ENCODE measurements around the gene PAXIP1.
"Not testable (repeated sequence)": the region's sequence is repeated elsewhere in the genome, so short reads cannot be mapped to it uniquely, and the experiment has no call there.

PAXIP1 gene

GRCh38 chr7:155003092-155003375 is at the start of gene PAXIP1:
Gene PAXIP1, minus strand, starts transcription at chr7:155003124. Its CDS starts 195 bp downstream, at chr7:155002929.
- no peak for DNase-seq

- DNase-seq, result no peak
Measured at GRCh38 chr7:155051355-155051754, 48.4 kb upstream of the PAXIP1 start.

- no peak for DNase-seq
Measured at GRCh38 chr7:155048006-155048405, 45.1 kb upstream of the PAXIP1 start.

GRCh38 chr7:155043756-155044155 is 40.8 kb upstream of the PAXIP1 start:
- DNase-seq, result no peak

GRCh38 chr7:155038335-155038734 is 35.4 kb upstream of the PAXIP1 start:
- DNase-seq, result no peak

GRCh38 chr7:155034495-155034894 is 31.6 kb upstream of the PAXIP1 start:
- not testable (repeated sequence) for DNase-seq

- DNase-seq, result no peak
Measured at GRCh38 chr7:155032978-155033377, 30.1 kb upstream of the PAXIP1 start.

GRCh38 chr7:155027879-155028278 is 25.0 kb upstream of the PAXIP1 start:
- no peak for DNase-seq

GRCh38 chr7:155021699-155022145 is 18.8 kb upstream of the PAXIP1 start:
- DNase-seq, result no peak

GRCh38 chr7:155020996-155021395 is 18.1 kb upstream of the PAXIP1 start:
- DNase-seq, result no peak

- no peak for DNase-seq
Measured at GRCh38 chr7:155017834-155018233, 14.9 kb upstream of the PAXIP1 start.

- no peak for DNase-seq
Measured at GRCh38 chr7:155011086-155011485, 8.2 kb upstream of the PAXIP1 start.

GRCh38 chr7:155009570-155010157 is 6.7 kb upstream of the PAXIP1 start:
- no peak for DNase-seq

GRCh38 chr7:155007947-155008346 is 5.0 kb upstream of the PAXIP1 start:
- DNase-seq, result no peak

- peak; percentile 28 for DNase-seq
Measured at GRCh38 chr7:155003376-155004214, 671 bp upstream of the PAXIP1 start.

GRCh38 chr7:155002411-155003091 is 373 bp downstream of the PAXIP1 start:
- no peak for DNase-seq

GRCh38 chr7:155001756-155002410 is 1.0 kb downstream of the PAXIP1 start:
- no peak for DNase-seq

GRCh38 chr7:155000795-155001194 is 2.1 kb downstream of the PAXIP1 start:
- no peak for DNase-seq

- DNase-seq, result no peak
Measured at GRCh38 chr7:154998481-154998880, 4.4 kb downstream of the PAXIP1 start.

GRCh38 chr7:154997840-154998370 is 5.0 kb downstream of the PAXIP1 start:
- no peak for DNase-seq

- DNase-seq, result no peak
Measured at GRCh38 chr7:154996756-154997155, 6.2 kb downstream of the PAXIP1 start.

GRCh38 chr7:154996101-154996500 is 6.8 kb downstream of the PAXIP1 start:
- no peak for DNase-seq

GRCh38 chr7:154994996-154995395 is 7.9 kb downstream of the PAXIP1 start:
- DNase-seq, result no peak
